Thyroid gland (tissue), 4 donors: Measurements from ENCODE around the gene GFRA1.

Experiments used
- POLR2A ChIP-seq, 2 donors: fragments of 450-650 bp; IDR thresholded peaks; one replicate each; pipeline ENCODE4 v1.6.1; 2017; ENCODE audit warnings: antibody characterized with exemption in 2 of 2, mild to moderate bottlenecking in 2 of 2, moderate library complexity in 1 of 2
- TF ChIP-seq, protein P1 (sequence below), 6 experiments: fragments of 200-600 bp in 3 of 6; fragments of 450-650 bp in 3 of 6; sonication (generic) in 3 of 6; IDR thresholded peaks; one replicate each; pipeline ENCODE4 v1.5.1; 2016 to 2019; ENCODE audit warnings: antibody characterized with exemption in 6 of 6, mild to moderate bottlenecking in 2 of 6, inconsistent platforms in 1 of 6, moderate library complexity in 1 of 6

DNA sequence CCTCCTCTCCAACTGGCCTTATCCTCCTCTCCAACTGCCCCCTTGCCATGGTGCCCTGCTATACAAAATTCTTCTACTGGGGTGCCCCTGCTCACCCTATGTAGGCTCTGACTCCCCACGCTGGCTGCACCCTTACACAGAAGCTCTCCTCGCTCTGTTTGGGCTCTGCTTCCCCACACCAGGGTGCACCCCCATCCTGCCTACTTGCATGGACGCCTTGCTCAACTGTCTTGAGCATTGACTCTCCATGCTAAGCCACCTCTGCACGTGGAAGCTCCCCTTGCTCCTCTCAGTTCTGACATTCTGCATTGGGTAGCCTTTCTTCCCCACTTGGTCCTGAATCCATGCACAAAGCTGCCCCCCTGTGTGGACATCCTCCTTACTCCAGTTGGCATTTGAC, 231.1 kb downstream of the GFRA1 start:
- TF ChIP-seq, protein P1, sequence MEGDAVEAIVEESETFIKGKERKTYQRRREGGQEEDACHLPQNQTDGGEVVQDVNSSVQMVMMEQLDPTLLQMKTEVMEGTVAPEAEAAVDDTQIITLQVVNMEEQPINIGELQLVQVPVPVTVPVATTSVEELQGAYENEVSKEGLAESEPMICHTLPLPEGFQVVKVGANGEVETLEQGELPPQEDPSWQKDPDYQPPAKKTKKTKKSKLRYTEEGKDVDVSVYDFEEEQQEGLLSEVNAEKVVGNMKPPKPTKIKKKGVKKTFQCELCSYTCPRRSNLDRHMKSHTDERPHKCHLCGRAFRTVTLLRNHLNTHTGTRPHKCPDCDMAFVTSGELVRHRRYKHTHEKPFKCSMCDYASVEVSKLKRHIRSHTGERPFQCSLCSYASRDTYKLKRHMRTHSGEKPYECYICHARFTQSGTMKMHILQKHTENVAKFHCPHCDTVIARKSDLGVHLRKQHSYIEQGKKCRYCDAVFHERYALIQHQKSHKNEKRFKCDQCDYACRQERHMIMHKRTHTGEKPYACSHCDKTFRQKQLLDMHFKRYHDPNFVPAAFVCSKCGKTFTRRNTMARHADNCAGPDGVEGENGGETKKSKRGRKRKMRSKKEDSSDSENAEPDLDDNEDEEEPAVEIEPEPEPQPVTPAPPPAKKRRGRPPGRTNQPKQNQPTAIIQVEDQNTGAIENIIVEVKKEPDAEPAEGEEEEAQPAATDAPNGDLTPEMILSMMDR (IDR thresholded peaks at IDR 0.05): no peak
- no peak for TF ChIP-seq POLR2A (IDR thresholded peaks at IDR 0.05)
